Endometrium (tissue), 2 donors: Measurements from ENCODE around the gene KRTAP19-7.

ENCODE experiments used
- FAIRE-seq: peaks from 2 replicates; lab custom pipeline; 2012; peaks lifted over from hg19 to GRCh38; lab: Jason Lieb, UNC
- donor health status: control.
- donor health status: control.

KRTAP19-7 gene

GRCh38 chr21:30561264-30561895, at the start of gene KRTAP19-7:
KRTAP19-7 (minus strand) TSS chr21:30561314; CDS start chr21:30561289, 25 bp downstream.
- no peak for FAIRE-seq

- FAIRE-seq, result no peak
Observed at GRCh38 chr21:30605968-30606367, 44.9 kb upstream of the KRTAP19-7 start.

- FAIRE-seq, result no peak
Observed at GRCh38 chr21:30600787-30601186, 39.7 kb upstream of the KRTAP19-7 start, which contains the start of gene KRTAP22-1. KRTAP22-1 (plus strand) TSS chr21:30601087.

- no peak for FAIRE-seq
Observed at GRCh38 chr21:30598802-30599201, 37.7 kb upstream of the KRTAP19-7 start, which contains the start of gene KRTAP6-2. KRTAP6-2 (minus strand) TSS chr21:30598902; CDS start chr21:30598874, 28 bp downstream.

- FAIRE-seq, result no peak
Observed at GRCh38 chr21:30592140-30592539, 31.0 kb upstream of the KRTAP19-7 start, which contains the start of gene KRTAP6-3. KRTAP6-3 (plus strand) TSS chr21:30592440; CDS start chr21:30592446, 6 bp downstream.

GRCh38 chr21:30590297-30590696, 29.2 kb upstream of the KRTAP19-7 start, which contains the start of gene KRTAP22-2:
KRTAP22-2 (minus strand) TSS chr21:30590397.
- no peak for FAIRE-seq

- no peak for FAIRE-seq
Observed at GRCh38 chr21:30582870-30583269, 21.8 kb upstream of the KRTAP19-7 start.

GRCh38 chr21:30580132-30580531, 19.0 kb upstream of the KRTAP19-7 start:
- no peak for FAIRE-seq

GRCh38 chr21:30579346-30579745, 18.2 kb upstream of the KRTAP19-7 start:
- FAIRE-seq, result no peak

GRCh38 chr21:30577766-30578165, 16.7 kb upstream of the KRTAP19-7 start:
- FAIRE-seq, result no peak

- no peak for FAIRE-seq
Observed at GRCh38 chr21:30567617-30568016, 6.5 kb upstream of the KRTAP19-7 start.

GRCh38 chr21:30563630-30564029, 2.5 kb upstream of the KRTAP19-7 start:
- no peak for FAIRE-seq

GRCh38 chr21:30563072-30563471, 2.0 kb upstream of the KRTAP19-7 start:
- FAIRE-seq, result no peak

GRCh38 chr21:30561957-30562356, 843 bp upstream of the KRTAP19-7 start:
- no peak for FAIRE-seq

GRCh38 chr21:30555095-30555494, 6.0 kb downstream of the KRTAP19-7 start:
- FAIRE-seq, result no peak

- FAIRE-seq, result no peak
Observed at GRCh38 chr21:30552782-30553181, 8.3 kb downstream of the KRTAP19-7 start.

- FAIRE-seq, result peak; percentile 12
Observed at GRCh38 chr21:30541764-30542163, 19.4 kb downstream of the KRTAP19-7 start, which contains the start of gene KRTAP19-6. KRTAP19-6 (minus strand) TSS chr21:30541864; CDS start chr21:30541833, 31 bp downstream.

- FAIRE-seq, result no peak
Observed at GRCh38 chr21:30518876-30519275, 42.2 kb downstream of the KRTAP19-7 start.

- no peak for FAIRE-seq
Observed at GRCh38 chr21:30515681-30516080, 45.4 kb downstream of the KRTAP19-7 start.
